ENCODE measurements around the gene GLRX5.

The GLRX5 gene

GRCh38 chr14:95543021-95543420, 8.2 kb downstream of the GLRX5 start:
- Mint-ChIP-seq H3K4me1 (peaks cover 26% of the 10 kb centered on the region), H3K36me3 (ENCODE audit: low read depth) (peaks cover 18% of the 10 kb centered on the region), H3K4me3 (no peak overlapping the region), H3K27ac (no peak overlapping the region), H3K9me3 (no peaks in the 10 kb centered on the region), H3K27me3 (ENCODE audit: low read depth) (no peaks in the 10 kb centered on the region)
- no peak for TF ChIP-seq CTCF (IDR thresholded peaks at IDR 0.05; ENCODE audit: unreplicated experiment in 3 of 3)

GRCh38 chr14:95544588-95544987, 9.7 kb downstream of the GLRX5 start:
- no peaks in the 10 kb centered on the region for H3K9me3 Mint-ChIP-seq
- no peaks in the 10 kb centered on the region for H3K27me3 Mint-ChIP-seq (ENCODE audit: low read depth)
- peaks cover 28% of the 10 kb centered on the region for H3K36me3 Mint-ChIP-seq (ENCODE audit: low read depth)
- TF ChIP-seq CTCF (IDR thresholded peaks at IDR 0.05; ENCODE audit: unreplicated experiment in 3 of 3) = no peak
- H3K27ac Mint-ChIP-seq = no peak overlapping the region
- peaks cover 21% of the 10 kb centered on the region for H3K4me1 Mint-ChIP-seq
- H3K4me3 Mint-ChIP-seq = peak overlapping the region in 1 of 3 experiments; percentile 30

GRCh38 chr14:95545515-95546168, 10.8 kb downstream of the GLRX5 start:
- peaks cover 3% of the 10 kb centered on the region for H3K9me3 Mint-ChIP-seq
- no peak for TF ChIP-seq CTCF (IDR thresholded peaks at IDR 0.05; ENCODE audit: unreplicated experiment in 3 of 3)
- peaks cover 36% of the 10 kb centered on the region for H3K36me3 Mint-ChIP-seq (ENCODE audit: low read depth)
- H3K27ac Mint-ChIP-seq = no peak overlapping the region
- no peak overlapping the region for H3K4me3 Mint-ChIP-seq
- H3K4me1 Mint-ChIP-seq = peaks cover 21% of the 10 kb centered on the region
- H3K27me3 Mint-ChIP-seq (ENCODE audit: low read depth) = peaks cover 5% of the 10 kb centered on the region

- no peak overlapping the region for H3K27ac Mint-ChIP-seq
- H3K36me3 Mint-ChIP-seq (ENCODE audit: low read depth) = peaks cover 50% of the 10 kb centered on the region
Observed at GRCh38 chr14:95547272-95547625, 12.4 kb downstream of the GLRX5 start.

GRCh38 chr14:95547626-95548327, 12.9 kb downstream of the GLRX5 start:
- no peak for TF ChIP-seq CTCF (IDR thresholded peaks at IDR 0.05; ENCODE audit: unreplicated experiment in 3 of 3)
- H3K36me3 Mint-ChIP-seq (ENCODE audit: low read depth) = peaks cover 50% of the 10 kb centered on the region
- no peak overlapping the region for H3K27ac Mint-ChIP-seq
- H3K4me1 Mint-ChIP-seq = peaks cover 10% of the 10 kb centered on the region
- H3K9me3 Mint-ChIP-seq = peaks cover 7% of the 10 kb centered on the region
- no peak overlapping the region for H3K4me3 Mint-ChIP-seq
- peaks cover 8% of the 10 kb centered on the region for H3K27me3 Mint-ChIP-seq (ENCODE audit: low read depth)

More at GRCh38 chr14:95547272-95547625, 12.4 kb downstream of the GLRX5 start:
- peaks cover 11% of the 10 kb centered on the region for H3K4me1 Mint-ChIP-seq
- TF ChIP-seq CTCF (IDR thresholded peaks at IDR 0.05; ENCODE audit: unreplicated experiment in 3 of 3) = no peak
- no peak overlapping the region for H3K4me3 Mint-ChIP-seq
- peaks cover 8% of the 10 kb centered on the region for H3K27me3 Mint-ChIP-seq (ENCODE audit: low read depth)
- peaks cover 7% of the 10 kb centered on the region for H3K9me3 Mint-ChIP-seq

All from nephron (organoid).